ENCODE measurements around the gene LPCAT3.
"Not testable (repeated sequence)": the region's sequence is repeated elsewhere in the genome, so short reads cannot be mapped to it uniquely, and the experiment has no call there.

The LPCAT3 gene

GRCh38 chr12:7037411-7037810 is 19.1 kb upstream of the LPCAT3 start:
- not testable (repeated sequence) for DNase-seq

GRCh38 chr12:7035463-7035862 is 17.2 kb upstream of the LPCAT3 start:
- DNase-seq, result no peak

GRCh38 chr12:7034464-7034863 is 16.2 kb upstream of the LPCAT3 start:
- DNase-seq, result no peak

DNA sequence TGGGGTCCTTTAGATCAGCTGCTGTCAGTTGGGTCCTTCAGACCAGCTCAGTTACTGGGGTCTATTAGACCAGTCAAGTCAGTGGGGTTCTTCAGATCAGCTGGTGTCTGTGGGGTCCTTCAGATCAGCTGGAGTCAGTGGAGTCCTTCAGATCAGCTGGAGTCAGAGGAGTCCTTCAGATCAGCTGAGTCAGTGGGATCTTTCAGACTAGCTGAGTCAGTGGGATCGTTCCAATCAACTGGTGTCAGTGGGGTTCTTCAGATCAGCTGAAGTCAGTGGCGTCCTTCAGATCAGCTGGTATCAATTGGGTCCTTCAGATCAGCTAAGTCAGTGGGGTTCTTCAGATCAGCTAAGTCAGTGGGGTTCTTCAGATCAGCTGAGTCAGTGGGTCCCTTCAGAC is 14.7 kb upstream of the LPCAT3 start:
- no peak for DNase-seq

DNA sequence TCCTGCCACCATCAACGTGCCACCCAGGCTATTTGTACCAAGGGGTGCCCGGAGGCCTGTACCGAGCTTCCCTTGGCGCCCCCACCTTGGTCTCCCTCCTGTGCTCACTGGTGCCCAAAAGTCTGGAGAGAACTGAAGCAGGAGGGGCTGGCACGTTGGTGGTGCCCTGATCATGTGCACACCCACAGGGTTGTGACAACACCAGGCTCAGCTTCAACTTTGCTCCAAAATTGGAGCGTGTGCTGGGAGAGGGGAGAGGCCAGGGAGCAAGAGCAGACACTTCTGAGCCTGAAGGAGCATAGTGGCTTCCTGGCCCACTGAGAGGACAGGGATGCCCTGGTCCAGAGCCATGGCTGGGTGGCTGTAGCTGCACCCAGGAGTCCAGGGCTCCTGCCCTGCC is 13.0 kb upstream of the LPCAT3 start:
- DNase-seq, result no peak

DNA sequence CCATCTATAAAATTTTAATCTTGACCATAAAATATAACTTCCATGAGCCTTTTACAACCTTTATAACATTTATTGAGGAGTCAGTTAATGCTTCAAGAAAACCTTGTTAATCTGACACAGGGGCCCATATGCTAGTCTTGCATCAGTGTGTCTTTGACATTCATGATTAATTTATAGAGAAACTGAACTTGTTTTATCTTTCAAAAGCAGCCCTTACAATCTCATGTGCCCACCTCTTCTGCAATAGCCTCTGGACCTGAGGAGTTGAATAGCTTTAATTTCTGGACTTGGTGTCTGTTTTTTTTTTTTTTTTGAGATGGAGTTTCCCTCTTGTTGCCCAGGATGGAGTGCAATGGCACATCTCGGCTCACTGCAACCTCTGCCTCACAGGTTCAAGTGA is 8.6 kb upstream of the LPCAT3 start:
- DNase-seq, result no peak

GRCh38 chr12:7023114-7023513 is 4.8 kb upstream of the LPCAT3 start:
- no peak for DNase-seq

GRCh38 chr12:7021956-7022355 is 3.7 kb upstream of the LPCAT3 start:
- no peak for DNase-seq

- DNase-seq, result no peak
These were observed 830 bp upstream of the LPCAT3 start for GRCh38 chr12:7019043-7019569.

GRCh38 chr12:7017870-7018349 is 366 bp downstream of the LPCAT3 start:
- peak; percentile 49 for DNase-seq

- no peak for DNase-seq
These were observed 1.2 kb downstream of the LPCAT3 start for GRCh38 chr12:7016958-7017571.

GRCh38 chr12:7015555-7016370 is 2.5 kb downstream of the LPCAT3 start:
- DNase-seq, result no peak

GRCh38 chr12:7013101-7013500 is 5.2 kb downstream of the LPCAT3 start:
- no peak for DNase-seq

- DNase-seq, result no peak
These were observed 6.2 kb downstream of the LPCAT3 start for GRCh38 chr12:7012024-7012607.

GRCh38 chr12:7011398-7011797 is 6.9 kb downstream of the LPCAT3 start:
- DNase-seq, result not testable (repeated sequence)

- DNase-seq, result no peak
These were observed 8.8 kb downstream of the LPCAT3 start for GRCh38 chr12:7009512-7009911.

- DNase-seq, result no peak
These were observed 9.4 kb downstream of the LPCAT3 start for GRCh38 chr12:7008864-7009263.

DNA sequence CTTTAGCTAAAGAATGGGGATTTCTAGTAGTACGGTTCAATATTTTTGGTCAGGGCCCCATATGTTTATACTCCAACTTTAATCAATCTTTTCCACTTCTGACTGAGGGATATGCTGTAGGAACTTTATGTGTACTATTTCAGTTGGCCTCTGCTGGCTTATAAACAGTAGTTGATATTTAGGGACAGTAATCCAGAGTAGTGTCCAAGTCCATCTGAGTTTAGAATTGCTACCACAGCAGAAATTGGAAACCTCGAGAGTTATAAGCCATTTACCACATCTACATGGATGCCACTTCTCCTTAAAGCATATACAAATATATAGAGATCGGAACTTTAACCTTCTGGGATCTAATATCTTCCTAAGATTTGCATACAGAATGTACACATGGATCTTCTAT is 11.6 kb downstream of the LPCAT3 start:
- DNase-seq, result no peak

GRCh38 chr12:7005311-7005710 is 13.0 kb downstream of the LPCAT3 start:
- no peak for DNase-seq

DNA sequence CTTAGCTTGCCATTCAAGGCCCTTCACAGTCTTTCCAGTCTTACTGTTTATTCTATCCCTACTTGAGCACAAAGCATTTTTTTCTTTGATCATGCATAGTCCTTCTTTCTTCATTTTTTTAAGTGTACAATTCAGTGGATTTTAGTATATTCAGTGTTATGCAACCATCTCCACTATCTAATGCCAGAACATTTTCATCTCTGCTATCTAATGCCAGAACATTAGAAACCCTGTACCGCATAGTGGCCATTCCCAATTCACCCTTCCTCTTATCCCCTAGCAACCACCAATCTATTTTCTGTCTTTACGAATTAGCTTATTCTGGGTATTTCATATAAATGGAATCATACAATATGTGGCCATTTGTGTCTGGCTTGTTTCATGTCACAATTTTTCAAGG is 13.4 kb downstream of the LPCAT3 start:
- DNase-seq, result no peak

- DNase-seq, result no peak
These were observed 13.9 kb downstream of the LPCAT3 start for GRCh38 chr12:7004287-7004803.

- DNase-seq, result no peak
These were observed 16.2 kb downstream of the LPCAT3 start for GRCh38 chr12:7001921-7002591.

All from stimulated activated CD4-positive, alpha-beta T cell treated with anti-CD3 and anti-CD28 coated beads, Interleukin-15, amount 100 ng/mL, for 24 hours (primary cell).